ENCODE measurements around the gene SLC25A21.

Gene SLC25A21

DNA sequence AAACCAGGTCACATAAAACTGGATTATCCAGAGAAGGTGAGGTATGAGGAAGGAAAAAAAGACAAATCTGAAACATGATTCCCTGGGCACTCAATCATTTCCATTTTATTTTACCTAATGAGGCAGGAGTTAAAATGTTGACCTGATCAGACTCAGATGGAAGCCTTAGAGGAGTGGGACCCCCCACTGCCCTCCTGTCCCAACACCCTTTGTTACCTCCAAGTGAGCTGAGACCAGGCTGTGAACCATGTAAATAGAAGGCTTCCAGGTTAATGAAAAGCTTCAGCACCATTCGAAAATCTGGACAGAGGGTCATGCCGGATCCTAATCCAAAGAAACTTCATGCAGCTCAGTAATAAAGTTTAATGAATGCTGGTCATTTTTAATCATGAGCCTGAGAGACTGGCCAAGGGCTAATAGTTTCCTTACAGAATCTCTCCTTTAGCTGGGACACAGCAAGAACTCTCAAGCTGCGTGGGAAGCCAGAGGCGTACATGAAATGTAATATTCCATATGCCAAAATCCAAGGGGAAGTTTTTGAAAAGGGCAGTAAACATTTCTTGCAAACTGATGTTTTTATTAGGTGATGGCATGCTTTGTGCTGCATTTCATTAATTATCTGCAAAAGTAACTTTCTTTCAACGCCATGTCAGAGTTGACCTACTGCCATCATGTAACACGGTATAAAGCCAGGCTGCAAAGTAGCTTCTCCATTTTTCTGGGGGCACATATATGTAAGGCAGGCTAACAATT lies 327.8 kb downstream of the SLC25A21 start:
- TF ChIP-seq TOX (CRISPR knock-in tag; IDR thresholded peaks at IDR 0.05; ENCODE audit: borderline replicate concordance) (no peak), ISL1 (CRISPR knock-in tag; IDR thresholded peaks at IDR 0.05) (no peak), ZNF565 (CRISPR knock-in tag; conservative IDR thresholded peaks at IDR 0.05; ENCODE audit: low read depth) (no peak), ARNTL (CRISPR knock-in tag; IDR thresholded peaks at IDR 0.05; ENCODE audit: borderline replicate concordance, low read depth) (no peak), ZFP30 (CRISPR knock-in tag; IDR thresholded peaks at IDR 0.05) (no peak), BACH2 (CRISPR knock-in tag; IDR thresholded peaks at IDR 0.05; ENCODE audit: borderline replicate concordance) (no peak), PPARA (CRISPR knock-in tag; IDR thresholded peaks at IDR 0.05; ENCODE audit: borderline replicate concordance) (no peak), GLIS3 (CRISPR knock-in tag; IDR thresholded peaks at IDR 0.05) (no peak), ESRRG (CRISPR knock-in tag; IDR thresholded peaks at IDR 0.05) (no peak), ZNF8 (CRISPR knock-in tag; IDR thresholded peaks at IDR 0.05) (no peak), ZNF70 (CRISPR knock-in tag; IDR thresholded peaks at IDR 0.05) (no peak), ZFP3 (CRISPR knock-in tag; IDR thresholded peaks at IDR 0.05) (no peak), TCF4 (CRISPR knock-in tag; IDR thresholded peaks at IDR 0.05; ENCODE audit: borderline replicate concordance) (no peak)
- TF ChIP-seq, protein P1, sequence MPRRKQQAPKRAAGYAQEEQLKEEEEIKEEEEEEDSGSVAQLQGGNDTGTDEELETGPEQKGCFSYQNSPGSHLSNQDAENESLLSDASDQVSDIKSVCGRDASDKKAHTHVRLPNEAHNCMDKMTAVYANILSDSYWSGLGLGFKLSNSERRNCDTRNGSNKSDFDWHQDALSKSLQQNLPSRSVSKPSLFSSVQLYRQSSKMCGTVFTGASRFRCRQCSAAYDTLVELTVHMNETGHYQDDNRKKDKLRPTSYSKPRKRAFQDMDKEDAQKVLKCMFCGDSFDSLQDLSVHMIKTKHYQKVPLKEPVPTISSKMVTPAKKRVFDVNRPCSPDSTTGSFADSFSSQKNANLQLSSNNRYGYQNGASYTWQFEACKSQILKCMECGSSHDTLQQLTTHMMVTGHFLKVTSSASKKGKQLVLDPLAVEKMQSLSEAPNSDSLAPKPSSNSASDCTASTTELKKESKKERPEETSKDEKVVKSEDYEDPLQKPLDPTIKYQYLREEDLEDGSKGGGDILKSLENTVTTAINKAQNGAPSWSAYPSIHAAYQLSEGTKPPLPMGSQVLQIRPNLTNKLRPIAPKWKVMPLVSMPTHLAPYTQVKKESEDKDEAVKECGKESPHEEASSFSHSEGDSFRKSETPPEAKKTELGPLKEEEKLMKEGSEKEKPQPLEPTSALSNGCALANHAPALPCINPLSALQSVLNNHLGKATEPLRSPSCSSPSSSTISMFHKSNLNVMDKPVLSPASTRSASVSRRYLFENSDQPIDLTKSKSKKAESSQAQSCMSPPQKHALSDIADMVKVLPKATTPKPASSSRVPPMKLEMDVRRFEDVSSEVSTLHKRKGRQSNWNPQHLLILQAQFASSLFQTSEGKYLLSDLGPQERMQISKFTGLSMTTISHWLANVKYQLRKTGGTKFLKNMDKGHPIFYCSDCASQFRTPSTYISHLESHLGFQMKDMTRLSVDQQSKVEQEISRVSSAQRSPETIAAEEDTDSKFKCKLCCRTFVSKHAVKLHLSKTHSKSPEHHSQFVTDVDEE (CRISPR knock-in tag; IDR thresholded peaks at IDR 0.05), result no peak
- TF ChIP-seq, protein P2, sequence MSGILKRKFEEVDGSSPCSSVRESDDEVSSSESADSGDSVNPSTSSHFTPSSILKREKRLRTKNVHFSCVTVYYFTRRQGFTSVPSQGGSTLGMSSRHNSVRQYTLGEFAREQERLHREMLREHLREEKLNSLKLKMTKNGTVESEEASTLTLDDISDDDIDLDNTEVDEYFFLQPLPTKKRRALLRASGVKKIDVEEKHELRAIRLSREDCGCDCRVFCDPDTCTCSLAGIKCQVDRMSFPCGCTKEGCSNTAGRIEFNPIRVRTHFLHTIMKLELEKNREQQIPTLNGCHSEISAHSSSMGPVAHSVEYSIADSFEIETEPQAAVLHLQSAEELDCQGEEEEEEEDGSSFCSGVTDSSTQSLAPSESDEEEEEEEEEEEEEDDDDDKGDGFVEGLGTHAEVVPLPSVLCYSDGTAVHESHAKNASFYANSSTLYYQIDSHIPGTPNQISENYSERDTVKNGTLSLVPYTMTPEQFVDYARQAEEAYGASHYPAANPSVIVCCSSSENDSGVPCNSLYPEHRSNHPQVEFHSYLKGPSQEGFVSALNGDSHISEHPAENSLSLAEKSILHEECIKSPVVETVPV (CRISPR knock-in tag; IDR thresholded peaks at IDR 0.05), result no peak
- TF ChIP-seq, protein P3, sequence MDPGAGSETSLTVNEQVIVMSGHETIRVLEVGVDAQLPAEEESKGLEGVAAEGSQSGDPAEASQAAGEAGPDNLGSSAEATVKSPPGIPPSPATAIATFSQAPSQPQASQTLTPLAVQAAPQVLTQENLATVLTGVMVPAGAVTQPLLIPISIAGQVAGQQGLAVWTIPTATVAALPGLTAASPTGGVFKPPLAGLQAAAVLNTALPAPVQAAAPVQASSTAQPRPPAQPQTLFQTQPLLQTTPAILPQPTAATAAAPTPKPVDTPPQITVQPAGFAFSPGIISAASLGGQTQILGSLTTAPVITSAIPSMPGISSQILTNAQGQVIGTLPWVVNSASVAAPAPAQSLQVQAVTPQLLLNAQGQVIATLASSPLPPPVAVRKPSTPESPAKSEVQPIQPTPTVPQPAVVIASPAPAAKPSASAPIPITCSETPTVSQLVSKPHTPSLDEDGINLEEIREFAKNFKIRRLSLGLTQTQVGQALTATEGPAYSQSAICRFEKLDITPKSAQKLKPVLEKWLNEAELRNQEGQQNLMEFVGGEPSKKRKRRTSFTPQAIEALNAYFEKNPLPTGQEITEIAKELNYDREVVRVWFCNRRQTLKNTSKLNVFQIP (CRISPR knock-in tag; IDR thresholded peaks at IDR 0.05; ENCODE audit: borderline replicate concordance, low read depth), result no peak
- TF ChIP-seq, protein P4, sequence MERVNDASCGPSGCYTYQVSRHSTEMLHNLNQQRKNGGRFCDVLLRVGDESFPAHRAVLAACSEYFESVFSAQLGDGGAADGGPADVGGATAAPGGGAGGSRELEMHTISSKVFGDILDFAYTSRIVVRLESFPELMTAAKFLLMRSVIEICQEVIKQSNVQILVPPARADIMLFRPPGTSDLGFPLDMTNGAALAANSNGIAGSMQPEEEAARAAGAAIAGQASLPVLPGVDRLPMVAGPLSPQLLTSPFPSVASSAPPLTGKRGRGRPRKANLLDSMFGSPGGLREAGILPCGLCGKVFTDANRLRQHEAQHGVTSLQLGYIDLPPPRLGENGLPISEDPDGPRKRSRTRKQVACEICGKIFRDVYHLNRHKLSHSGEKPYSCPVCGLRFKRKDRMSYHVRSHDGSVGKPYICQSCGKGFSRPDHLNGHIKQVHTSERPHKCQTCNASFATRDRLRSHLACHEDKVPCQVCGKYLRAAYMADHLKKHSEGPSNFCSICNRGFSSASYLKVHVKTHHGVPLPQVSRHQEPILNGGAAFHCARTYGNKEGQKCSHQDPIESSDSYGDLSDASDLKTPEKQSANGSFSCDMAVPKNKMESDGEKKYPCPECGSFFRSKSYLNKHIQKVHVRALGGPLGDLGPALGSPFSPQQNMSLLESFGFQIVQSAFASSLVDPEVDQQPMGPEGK (CRISPR knock-in tag; IDR thresholded peaks at IDR 0.05; ENCODE audit: borderline replicate concordance), result no peak
- TF ChIP-seq, protein P5, sequence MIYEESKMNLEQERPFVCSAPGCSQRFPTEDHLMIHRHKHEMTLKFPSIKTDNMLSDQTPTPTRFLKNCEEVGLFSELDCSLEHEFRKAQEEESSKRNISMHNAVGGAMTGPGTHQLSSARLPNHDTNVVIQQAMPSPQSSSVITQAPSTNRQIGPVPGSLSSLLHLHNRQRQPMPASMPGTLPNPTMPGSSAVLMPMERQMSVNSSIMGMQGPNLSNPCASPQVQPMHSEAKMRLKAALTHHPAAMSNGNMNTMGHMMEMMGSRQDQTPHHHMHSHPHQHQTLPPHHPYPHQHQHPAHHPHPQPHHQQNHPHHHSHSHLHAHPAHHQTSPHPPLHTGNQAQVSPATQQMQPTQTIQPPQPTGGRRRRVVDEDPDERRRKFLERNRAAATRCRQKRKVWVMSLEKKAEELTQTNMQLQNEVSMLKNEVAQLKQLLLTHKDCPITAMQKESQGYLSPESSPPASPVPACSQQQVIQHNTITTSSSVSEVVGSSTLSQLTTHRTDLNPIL (CRISPR knock-in tag; IDR thresholded peaks at IDR 0.05; ENCODE audit: low read depth), result no peak
- ATAC-seq, result no peak

DNA sequence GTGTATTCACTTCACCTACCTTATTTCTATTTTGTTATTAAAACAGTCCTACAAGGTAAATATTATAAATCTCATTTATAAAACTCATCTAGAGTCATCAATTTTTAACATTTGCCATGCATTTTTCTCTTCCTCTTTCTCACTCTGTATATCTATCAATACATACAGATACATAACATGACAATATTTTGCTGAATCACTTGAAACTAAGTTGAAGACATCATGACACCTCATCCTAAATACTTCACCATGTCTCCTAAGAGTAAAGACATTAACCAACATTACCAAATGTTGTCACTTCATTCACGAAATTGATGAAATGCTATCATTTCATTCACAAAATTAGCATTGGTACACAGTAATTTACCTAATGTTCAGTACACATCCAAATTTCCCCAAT lies 329.0 kb downstream of the SLC25A21 start:
- ATAC-seq, result no peak
- TF ChIP-seq ZFP3 (CRISPR knock-in tag; IDR thresholded peaks at IDR 0.05) (no peak), GLIS3 (CRISPR knock-in tag; IDR thresholded peaks at IDR 0.05) (no peak), ARNTL (CRISPR knock-in tag; IDR thresholded peaks at IDR 0.05; ENCODE audit: borderline replicate concordance, low read depth) (no peak), SNAI2 (CRISPR knock-in tag; IDR thresholded peaks at IDR 0.05) (no peak), ZFP30 (CRISPR knock-in tag; IDR thresholded peaks at IDR 0.05) (no peak), RARB (CRISPR knock-in tag; IDR thresholded peaks at IDR 0.05) (no peak), ZNF8 (CRISPR knock-in tag; IDR thresholded peaks at IDR 0.05) (no peak), OSR1 (CRISPR knock-in tag; IDR thresholded peaks at IDR 0.05) (no peak), TOX (CRISPR knock-in tag; IDR thresholded peaks at IDR 0.05; ENCODE audit: borderline replicate concordance) (no peak), PPARA (CRISPR knock-in tag; IDR thresholded peaks at IDR 0.05; ENCODE audit: borderline replicate concordance) (no peak), TCF4 (CRISPR knock-in tag; IDR thresholded peaks at IDR 0.05; ENCODE audit: borderline replicate concordance) (no peak), ZC3H10 (CRISPR knock-in tag; IDR thresholded peaks at IDR 0.05) (no peak), ZNF70 (CRISPR knock-in tag; IDR thresholded peaks at IDR 0.05) (no peak), ESRRG (CRISPR knock-in tag; IDR thresholded peaks at IDR 0.05) (no peak), ISL1 (CRISPR knock-in tag; IDR thresholded peaks at IDR 0.05) (no peak), ZNF565 (CRISPR knock-in tag; conservative IDR thresholded peaks at IDR 0.05; ENCODE audit: low read depth) (no peak)
- TF ChIP-seq, protein P1 (CRISPR knock-in tag; IDR thresholded peaks at IDR 0.05), result no peak
- TF ChIP-seq, protein P3 (CRISPR knock-in tag; IDR thresholded peaks at IDR 0.05; ENCODE audit: borderline replicate concordance, low read depth), result no peak
- TF ChIP-seq, protein P5 (CRISPR knock-in tag; IDR thresholded peaks at IDR 0.05; ENCODE audit: low read depth), result no peak
